Liver (tissue), 9 donors: ENCODE results near the gene TPCN1. TPM values are rescaled to one million over a fixed set of nuclear protein-coding genes. Genes with fewer than 3 reads are reported as not detected.

Experiments used
- DNase-seq: peaks from one replicate; pipeline ENCODE4 v3.0.0-alpha.2; 2017; ENCODE audit warnings: low spot score
- H3K27ac ChIP-seq, 2 donors: one replicate each; pipeline ENCODE4 v1.7.0; 2013; ENCODE audit warnings: inconsistent platforms in 2 of 2, low read length in 2 of 2, control low read depth in 1 of 2, low read depth in 1 of 2, mild to moderate bottlenecking in 1 of 2
- H3K27me3 ChIP-seq, 4 donors: one replicate each; pipeline versions ENCODE4 v1.6.1 to v1.7.0; 2013; ENCODE audit warnings: low read length in 3 of 4, inconsistent platforms in 1 of 4, mild to moderate bottlenecking in 1 of 4, moderate library complexity in 1 of 4; ENCODE audit not compliant: control insufficient read depth in 4 of 4, insufficient read depth in 4 of 4
- H3K36me3 ChIP-seq, 4 donors: one replicate each; pipeline versions ENCODE4 v1.6.1 to v1.7.0; 2013; ENCODE audit warnings: low read length in 3 of 4, mild to moderate bottlenecking in 3 of 4, low read depth in 1 of 4, moderate library complexity in 1 of 4; ENCODE audit not compliant: control insufficient read depth in 4 of 4, insufficient read depth in 3 of 4
- H3K4me1 ChIP-seq, 4 donors: one replicate each; pipeline versions ENCODE4 v1.6.1 to v1.7.0; 2013; ENCODE audit warnings: low read length in 3 of 4, mild to moderate bottlenecking in 3 of 4, moderate library complexity in 1 of 4; ENCODE audit not compliant: control insufficient read depth in 4 of 4, insufficient read depth in 4 of 4
- H3K4me3 ChIP-seq, 3 donors: one replicate each; pipeline versions ENCODE4 v1.6.1 to v1.7.0; 2013; ENCODE audit warnings: low read length in 3 of 3, control low read depth in 1 of 3, low read depth in 1 of 3, mild to moderate bottlenecking in 1 of 3
- H3K9ac ChIP-seq, 2 donors: one replicate each; pipeline ENCODE4 v1.7.0; 2013; ENCODE audit warnings: low read length in 2 of 2, mild to moderate bottlenecking in 2 of 2, moderate library complexity in 2 of 2, control low read depth in 1 of 2, low read depth in 1 of 2
- H3K9me3 ChIP-seq, 4 donors: one replicate each; pipeline versions ENCODE4 v1.6.1 to v1.7.0; 2013; ENCODE audit warnings: low read length in 3 of 4; ENCODE audit not compliant: control insufficient read depth in 4 of 4
- EGR1 ChIP-seq, 2 donors: IDR thresholded peaks; 2 replicates each; pipeline ENCODE4 v1.6.1; 2016 to 2018; ENCODE audit warnings: antibody characterized with exemption in 2 of 2, low read depth in 2 of 2
- FOXA1 ChIP-seq: IDR thresholded peaks from 2 replicates; pipeline ENCODE4 v1.6.1; 2016; ENCODE audit warnings: antibody characterized with exemption
- FOXA2 ChIP-seq: IDR thresholded peaks from 2 replicates; pipeline ENCODE4 v1.6.1; 2016; ENCODE audit warnings: antibody characterized with exemption
- GABPA ChIP-seq, 2 donors: IDR thresholded peaks in 1 of 2; conservative IDR thresholded peaks in 1 of 2; 2 replicates each; pipeline ENCODE4 v1.6.1; 2016; ENCODE audit warnings: antibody characterized with exemption in 2 of 2, mild to moderate bottlenecking in 1 of 2, moderate library complexity in 1 of 2
- HNF4A ChIP-seq, 2 donors: conservative IDR thresholded peaks; 2 replicates each; pipeline ENCODE4 v1.6.1; 2016; ENCODE audit warnings: antibody characterized with exemption in 2 of 2, mild to moderate bottlenecking in 2 of 2
- HNF4G ChIP-seq: IDR thresholded peaks from 2 replicates; pipeline ENCODE4 v1.6.1; 2016; ENCODE audit warnings: antibody characterized with exemption
- JUND ChIP-seq, 2 donors: IDR thresholded peaks; 2 replicates each; pipeline ENCODE4 v1.6.1; 2016; ENCODE audit warnings: antibody characterized with exemption in 2 of 2
- NR2F2 ChIP-seq: IDR thresholded peaks from 2 replicates; pipeline ENCODE4 v1.6.1; 2016; ENCODE audit warnings: antibody characterized with exemption
- RAD21 ChIP-seq, 2 donors: IDR thresholded peaks; 2 replicates each; pipeline ENCODE4 v1.6.1; 2016; ENCODE audit warnings: antibody characterized with exemption in 2 of 2, mild to moderate bottlenecking in 2 of 2
- RXRA ChIP-seq, 2 donors: IDR thresholded peaks; 2 replicates each; pipeline ENCODE4 v1.6.1; 2017 to 2018; ENCODE audit warnings: antibody characterized with exemption in 2 of 2, mild to moderate bottlenecking in 1 of 2
- SP1 ChIP-seq: IDR thresholded peaks from 2 replicates; pipeline ENCODE4 v1.6.1; 2018; ENCODE audit warnings: antibody characterized with exemption, mild to moderate bottlenecking
- TAF1 ChIP-seq: conservative IDR thresholded peaks from 2 replicates; pipeline ENCODE4 v1.6.1; 2016; ENCODE audit warnings: antibody characterized with exemption, mild to moderate bottlenecking
- YY1 ChIP-seq: IDR thresholded peaks from 2 replicates; pipeline ENCODE4 v1.6.1; 2016; ENCODE audit warnings: antibody characterized with exemption, mild to moderate bottlenecking
- WGBS: extraction: QIAGEN DNeasy Blood & Tissue Kit; methylation state at CpG from one replicate; pipeline ENCODE4 v1.1.7; 2013; 5-methylcytosine and 5-hydroxymethylcytosine counted together
- polyA plus RNA-seq, 2 donors: library from polyadenylated mRNA; stranded (reverse) in 1 of 2; unstranded in 1 of 2; fragments of 200-250 nt in 1 of 2; fragments of >200 nt in 1 of 2; fragmentation: Nextera tagmentation in 1 of 2; extraction: Ambion mirVana in 1 of 2; gene quantifications; one replicate each; pipeline versions ENCODE4 v1.2.1 to v1.2.3, GENCODE V29; 2013 to 2015
- total RNA-seq, 2 donors: library from RNA; depleted of rRNA; stranded (reverse); fragments of >200 nt; gene quantifications; one replicate each; pipeline ENCODE4 v1.2.3, GENCODE V29; 2014
- TF ChIP-seq, protein P1 (sequence below): fragments of 150-350 bp; IDR thresholded peaks from 2 replicates; pipeline ENCODE4 v1.5.1; 2017; ENCODE audit warnings: improper control_type of control experiment, low read depth, low read length; ENCODE audit not compliant: missing input control
- TF ChIP-seq, protein P2 (sequence below): IDR thresholded peaks from 2 replicates; pipeline ENCODE4 v1.6.1; 2016; ENCODE audit warnings: antibody characterized with exemption
- TF ChIP-seq, protein P3 (sequence below): IDR thresholded peaks from 2 replicates; pipeline ENCODE4 v1.6.1; 2016; ENCODE audit warnings: antibody characterized with exemption
- TF ChIP-seq, protein P4 (sequence below): IDR thresholded peaks from 2 replicates; pipeline ENCODE4 v1.6.1; 2016; ENCODE audit warnings: antibody characterized with exemption
- TF ChIP-seq, protein P5 (sequence below): IDR thresholded peaks from 2 replicates; pipeline ENCODE4 v1.6.1; 2016; ENCODE audit warnings: antibody characterized with exemption, mild to moderate bottlenecking
- donor health status: healthy.
- donor health status: healthy.
- donor health status: healthy.
- donor health status: healthy.
- donor health status: healthy.

The TPCN1 gene
- total and polyA plus RNA-seq, 4 donors: 8.6 to 19.2 (median 13.7) TPM

DNA sequence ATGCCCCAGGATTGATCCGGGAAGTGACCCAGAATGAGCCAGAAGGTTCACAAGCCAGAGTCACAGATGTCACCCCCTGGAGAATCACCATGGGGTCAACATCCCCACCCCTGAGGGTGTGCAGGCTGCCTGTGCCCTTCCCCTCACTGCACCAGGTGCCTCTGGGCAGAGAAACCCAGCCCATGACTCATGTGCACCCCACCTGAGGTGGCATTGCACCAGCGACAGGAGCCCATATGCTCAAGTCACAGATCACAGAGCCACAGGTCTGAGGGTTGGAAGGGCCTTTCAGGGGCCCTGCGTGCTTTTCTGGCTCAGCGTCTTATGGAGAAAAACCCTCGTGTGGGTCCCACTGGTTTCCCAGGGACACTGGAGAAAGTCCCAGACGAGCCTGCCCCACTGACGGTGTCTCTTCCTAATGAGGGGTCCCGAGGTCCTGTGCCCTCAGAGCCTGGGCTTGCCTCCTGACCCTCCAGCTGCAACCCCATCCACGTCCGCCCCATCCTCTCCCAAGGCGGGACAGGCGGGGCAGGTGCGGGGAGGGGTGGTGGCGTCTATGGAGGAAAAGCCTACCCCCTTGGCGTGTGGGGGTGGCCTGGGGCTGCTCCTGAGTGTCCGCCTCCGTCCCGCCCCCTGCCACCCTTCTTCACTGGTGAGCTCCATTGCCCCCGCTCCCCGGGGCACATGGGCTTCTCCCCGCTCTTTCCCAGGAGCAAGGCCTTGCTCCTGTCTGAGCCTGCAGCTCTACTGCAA lies 66.1 kb downstream of the TPCN1 start:
- Histone ChIP-seq H3K4me3 (no peak overlapping the region), H3K9me3 (no peaks in the 10 kb centered on the region), H3K9ac (no peak overlapping the region), H3K4me1 (no peaks in the 10 kb centered on the region), H3K36me3 (peaks cover 12 to 79% (median 43%) of the 10 kb centered on the region in 4 donors), H3K27ac (no peak overlapping the region), H3K27me3 (no peaks in the 10 kb centered on the region)
- no peak for TF ChIP-seq HNF4G
- no peak for DNase-seq
- WGBS: 95% methylated on average over 21 of the region's 21 CpGs

DNA sequence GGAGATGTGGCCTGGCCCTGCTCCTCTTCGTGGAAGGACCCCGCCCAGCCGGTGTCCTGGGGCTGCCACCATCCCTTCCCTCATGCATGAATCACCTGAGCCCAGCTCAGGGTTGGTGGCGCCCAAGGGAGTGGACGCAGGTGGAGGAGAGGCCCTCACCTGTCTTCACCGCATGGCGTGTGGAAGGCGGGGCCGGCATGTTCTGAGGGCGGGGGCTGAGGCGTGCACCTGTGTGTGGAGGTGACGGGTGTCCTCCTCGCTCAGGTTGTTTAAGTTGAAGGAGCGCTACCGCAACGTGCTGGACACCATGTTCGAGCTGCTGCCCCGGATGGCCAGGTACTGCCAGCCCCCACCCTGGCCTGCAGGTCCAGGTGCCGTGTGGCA lies 66.6 kb downstream of the TPCN1 start:
- Histone ChIP-seq H3K4me3 (no peak overlapping the region), H3K9me3 (no peaks in the 10 kb centered on the region), H3K36me3 (peaks cover 12 to 84% (median 49%) of the 10 kb centered on the region in 4 donors), H3K9ac (no peak overlapping the region), H3K4me1 (no peaks in the 10 kb centered on the region), H3K27me3 (no peaks in the 10 kb centered on the region), H3K27ac (no peak overlapping the region)
- WGBS: 94% methylated on average over 19 of the region's 19 CpGs
- DNase-seq: no peak
- TF ChIP-seq HNF4G (no peak), RAD21 (IDR thresholded peaks at IDR 0.05) (no peak), FOXA1 (no peak), RXRA (IDR thresholded peaks at IDR 0.05) (no peak), FOXA2 (no peak), NR2F2 (no peak), SP1 (no peak), EGR1 (IDR thresholded peaks at IDR 0.05; ENCODE audit: low read depth in 2 of 2) (no peak), YY1 (no peak), GABPA (IDR thresholded peaks at IDR 0.05 in 1 of 2, conservative IDR thresholded peaks at IDR 0.05 in 1 of 2) (no peak), HNF4A (conservative IDR thresholded peaks at IDR 0.05) (no peak), TAF1 (no peak), JUND (IDR thresholded peaks at IDR 0.05) (no peak)
- TF ChIP-seq, protein P1, sequence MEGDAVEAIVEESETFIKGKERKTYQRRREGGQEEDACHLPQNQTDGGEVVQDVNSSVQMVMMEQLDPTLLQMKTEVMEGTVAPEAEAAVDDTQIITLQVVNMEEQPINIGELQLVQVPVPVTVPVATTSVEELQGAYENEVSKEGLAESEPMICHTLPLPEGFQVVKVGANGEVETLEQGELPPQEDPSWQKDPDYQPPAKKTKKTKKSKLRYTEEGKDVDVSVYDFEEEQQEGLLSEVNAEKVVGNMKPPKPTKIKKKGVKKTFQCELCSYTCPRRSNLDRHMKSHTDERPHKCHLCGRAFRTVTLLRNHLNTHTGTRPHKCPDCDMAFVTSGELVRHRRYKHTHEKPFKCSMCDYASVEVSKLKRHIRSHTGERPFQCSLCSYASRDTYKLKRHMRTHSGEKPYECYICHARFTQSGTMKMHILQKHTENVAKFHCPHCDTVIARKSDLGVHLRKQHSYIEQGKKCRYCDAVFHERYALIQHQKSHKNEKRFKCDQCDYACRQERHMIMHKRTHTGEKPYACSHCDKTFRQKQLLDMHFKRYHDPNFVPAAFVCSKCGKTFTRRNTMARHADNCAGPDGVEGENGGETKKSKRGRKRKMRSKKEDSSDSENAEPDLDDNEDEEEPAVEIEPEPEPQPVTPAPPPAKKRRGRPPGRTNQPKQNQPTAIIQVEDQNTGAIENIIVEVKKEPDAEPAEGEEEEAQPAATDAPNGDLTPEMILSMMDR: no peak
- TF ChIP-seq, protein P2, sequence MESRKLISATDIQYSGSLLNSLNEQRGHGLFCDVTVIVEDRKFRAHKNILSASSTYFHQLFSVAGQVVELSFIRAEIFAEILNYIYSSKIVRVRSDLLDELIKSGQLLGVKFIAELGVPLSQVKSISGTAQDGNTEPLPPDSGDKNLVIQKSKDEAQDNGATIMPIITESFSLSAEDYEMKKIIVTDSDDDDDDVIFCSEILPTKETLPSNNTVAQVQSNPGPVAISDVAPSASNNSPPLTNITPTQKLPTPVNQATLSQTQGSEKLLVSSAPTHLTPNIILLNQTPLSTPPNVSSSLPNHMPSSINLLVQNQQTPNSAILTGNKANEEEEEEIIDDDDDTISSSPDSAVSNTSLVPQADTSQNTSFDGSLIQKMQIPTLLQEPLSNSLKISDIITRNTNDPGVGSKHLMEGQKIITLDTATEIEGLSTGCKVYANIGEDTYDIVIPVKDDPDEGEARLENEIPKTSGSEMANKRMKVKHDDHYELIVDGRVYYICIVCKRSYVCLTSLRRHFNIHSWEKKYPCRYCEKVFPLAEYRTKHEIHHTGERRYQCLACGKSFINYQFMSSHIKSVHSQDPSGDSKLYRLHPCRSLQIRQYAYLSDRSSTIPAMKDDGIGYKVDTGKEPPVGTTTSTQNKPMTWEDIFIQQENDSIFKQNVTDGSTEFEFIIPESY: no peak
- TF ChIP-seq, protein P3, sequence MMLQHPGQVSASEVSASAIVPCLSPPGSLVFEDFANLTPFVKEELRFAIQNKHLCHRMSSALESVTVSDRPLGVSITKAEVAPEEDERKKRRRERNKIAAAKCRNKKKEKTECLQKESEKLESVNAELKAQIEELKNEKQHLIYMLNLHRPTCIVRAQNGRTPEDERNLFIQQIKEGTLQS: no peak
- TF ChIP-seq, protein P4, sequence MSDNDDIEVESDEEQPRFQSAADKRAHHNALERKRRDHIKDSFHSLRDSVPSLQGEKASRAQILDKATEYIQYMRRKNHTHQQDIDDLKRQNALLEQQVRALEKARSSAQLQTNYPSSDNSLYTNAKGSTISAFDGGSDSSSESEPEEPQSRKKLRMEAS: no peak
- TF ChIP-seq, protein P5, sequence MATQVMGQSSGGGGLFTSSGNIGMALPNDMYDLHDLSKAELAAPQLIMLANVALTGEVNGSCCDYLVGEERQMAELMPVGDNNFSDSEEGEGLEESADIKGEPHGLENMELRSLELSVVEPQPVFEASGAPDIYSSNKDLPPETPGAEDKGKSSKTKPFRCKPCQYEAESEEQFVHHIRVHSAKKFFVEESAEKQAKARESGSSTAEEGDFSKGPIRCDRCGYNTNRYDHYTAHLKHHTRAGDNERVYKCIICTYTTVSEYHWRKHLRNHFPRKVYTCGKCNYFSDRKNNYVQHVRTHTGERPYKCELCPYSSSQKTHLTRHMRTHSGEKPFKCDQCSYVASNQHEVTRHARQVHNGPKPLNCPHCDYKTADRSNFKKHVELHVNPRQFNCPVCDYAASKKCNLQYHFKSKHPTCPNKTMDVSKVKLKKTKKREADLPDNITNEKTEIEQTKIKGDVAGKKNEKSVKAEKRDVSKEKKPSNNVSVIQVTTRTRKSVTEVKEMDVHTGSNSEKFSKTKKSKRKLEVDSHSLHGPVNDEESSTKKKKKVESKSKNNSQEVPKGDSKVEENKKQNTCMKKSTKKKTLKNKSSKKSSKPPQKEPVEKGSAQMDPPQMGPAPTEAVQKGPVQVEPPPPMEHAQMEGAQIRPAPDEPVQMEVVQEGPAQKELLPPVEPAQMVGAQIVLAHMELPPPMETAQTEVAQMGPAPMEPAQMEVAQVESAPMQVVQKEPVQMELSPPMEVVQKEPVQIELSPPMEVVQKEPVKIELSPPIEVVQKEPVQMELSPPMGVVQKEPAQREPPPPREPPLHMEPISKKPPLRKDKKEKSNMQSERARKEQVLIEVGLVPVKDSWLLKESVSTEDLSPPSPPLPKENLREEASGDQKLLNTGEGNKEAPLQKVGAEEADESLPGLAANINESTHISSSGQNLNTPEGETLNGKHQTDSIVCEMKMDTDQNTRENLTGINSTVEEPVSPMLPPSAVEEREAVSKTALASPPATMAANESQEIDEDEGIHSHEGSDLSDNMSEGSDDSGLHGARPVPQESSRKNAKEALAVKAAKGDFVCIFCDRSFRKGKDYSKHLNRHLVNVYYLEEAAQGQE: no peak
